Loucy (cell line): ENCODE measurements around the gene C1orf167.

Source experiments
- H2AFZ ChIP-seq: fragments of 200-600 bp; sonication (generic); 2 replicates; pipeline ENCODE4 v1.6.0; 2016; ENCODE audit warnings: antibody characterized with exemption, mild to moderate bottlenecking, low read length, moderate library complexity
- H3F3A ChIP-seq: fragments of 200-600 bp; 2 replicates; pipeline ENCODE4 v1.6.0; 2016; ENCODE audit warnings: antibody characterized with exemption, low read depth, mild to moderate bottlenecking
- H3K27me3 ChIP-seq: fragments of 200-600 bp; sonication (generic); 2 replicates; pipeline ENCODE4 v1.6.1; 2014; ENCODE audit warnings: low read length, mild to moderate bottlenecking; ENCODE audit not compliant: insufficient read depth, poor library complexity, severe bottlenecking
- H3K36me3 ChIP-seq: fragments of 200-600 bp; sonication (generic); 2 replicates; pipeline ENCODE4 v1.6.1; 2016; ENCODE audit warnings: low read length; ENCODE audit not compliant: insufficient read depth
- H3K4me1 ChIP-seq: fragments of 200-600 bp; sonication (generic); 2 replicates; pipeline ENCODE4 v1.5.1; 2014; ENCODE audit warnings: low read length, mild to moderate bottlenecking; ENCODE audit not compliant: insufficient read depth, poor library complexity, severe bottlenecking
- H3K4me2 ChIP-seq: fragments of 200-600 bp; sonication (generic); 2 replicates; pipeline ENCODE4 v1.6.0; 2014; ENCODE audit warnings: antibody characterized with exemption, low read length, low read depth, mild to moderate bottlenecking; ENCODE audit not compliant: poor library complexity, severe bottlenecking
- H3K4me3 ChIP-seq: fragments of 200-600 bp; sonication (generic); 2 replicates; pipeline ENCODE4 v1.5.1; 2014; ENCODE audit warnings: low read length, mild to moderate bottlenecking, mixed read lengths; ENCODE audit not compliant: poor library complexity, severe bottlenecking
- H3K79me2 ChIP-seq: fragments of 200-600 bp; sonication (generic); 2 replicates; pipeline ENCODE4 v1.6.1; 2014; ENCODE audit warnings: low read length; ENCODE audit not compliant: insufficient read depth
- H3K9ac ChIP-seq: fragments of 200-600 bp; sonication (generic); 2 replicates; pipeline ENCODE4 v1.6.0; 2014; ENCODE audit warnings: mild to moderate bottlenecking, low read depth, low read length, moderate library complexity; ENCODE audit not compliant: poor library complexity, severe bottlenecking
- H3K9me2 ChIP-seq: fragments of 200-600 bp; sonication (generic); replicated peaks from 2 replicates; pipeline ENCODE4 v1.6.1; 2016; ENCODE audit warnings: low read depth, low read length, mixed read lengths
- H3K9me3 ChIP-seq: fragments of 200-600 bp; sonication (generic); 2 replicates; pipeline ENCODE4 v1.6.1; 2014; ENCODE audit warnings: mild to moderate bottlenecking, antibody characterized with exemption, low read length, low read depth; ENCODE audit not compliant: insufficient read depth
- H4K20me1 ChIP-seq: fragments of 200-600 bp; sonication (generic); 2 replicates; pipeline ENCODE4 v1.6.0; 2014; ENCODE audit warnings: antibody characterized with exemption, low read length, mild to moderate bottlenecking; ENCODE audit not compliant: insufficient read depth, poor library complexity, severe bottlenecking
- EZH2phosphoT487 ChIP-seq: fragments of 200-600 bp; IDR thresholded peaks from 2 replicates; pipeline ENCODE4 v1.6.1; 2018; ENCODE audit warnings: antibody characterized with exemption, mild to moderate bottlenecking, moderate library complexity, borderline replicate concordance
- TF ChIP-seq, protein P1 (sequence below): fragments of 200-600 bp; sonication (generic); conservative IDR thresholded peaks from 2 replicates; pipeline ENCODE4 v1.5.1; 2014; ENCODE audit warnings: mild to moderate bottlenecking, antibody characterized with exemption, low read length

Gene C1orf167

DNA sequence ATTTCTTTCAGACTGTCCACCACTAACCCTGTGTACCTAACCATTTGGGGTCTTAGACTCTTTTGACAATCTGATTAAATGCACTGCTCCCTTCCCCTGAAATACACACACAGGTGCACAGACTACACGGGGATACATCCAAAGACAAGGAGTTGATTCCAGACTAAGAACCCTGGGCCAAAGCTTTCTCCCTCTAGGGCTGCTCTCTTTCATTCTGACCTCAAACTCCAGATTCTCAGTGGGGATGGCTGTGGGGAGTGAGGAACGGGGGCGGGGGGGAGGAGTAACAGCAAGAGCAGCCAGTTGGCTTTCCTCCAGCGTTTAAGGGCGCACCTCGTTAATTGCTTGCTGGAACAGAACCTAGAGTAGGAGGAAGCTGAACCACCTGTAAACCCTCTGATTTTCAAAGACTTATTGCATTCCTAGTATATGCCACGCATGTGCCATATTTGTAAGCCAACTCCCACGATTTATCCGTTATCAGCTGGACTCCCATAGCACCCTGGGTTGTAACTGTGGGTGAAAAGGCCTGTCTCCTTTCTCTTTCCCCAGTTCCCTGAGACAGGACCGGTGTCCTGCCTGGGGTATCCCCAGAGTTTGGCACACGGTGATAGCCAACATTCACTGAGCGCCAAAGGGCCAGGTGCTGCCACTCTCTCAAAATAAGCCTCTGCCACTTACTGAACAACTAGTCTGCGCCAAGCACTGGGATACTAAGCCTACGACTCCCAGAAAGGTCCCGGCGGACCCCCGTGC lies 42.9 kb downstream of the C1orf167 start:
- Histone ChIP-seq H4K20me1 (peaks cover 32% of the 10 kb centered on the region), H3K9ac (peak overlapping the region; percentile 87), H3K9me3 (no peaks in the 10 kb centered on the region), H3K4me1 (peaks cover 67% of the 10 kb centered on the region), H3K36me3 (peaks cover 3% of the 10 kb centered on the region; the same call in 1 of the 2 replicates), H3K79me2 (peaks cover 54% of the 10 kb centered on the region), H3F3A (0 out of 2 replicates have a peak, but pooled peaks cover 2% of the 10 kb centered on the region), H2AFZ (peak overlapping the region; percentile 71; the same call in 1 of the 2 replicates), H3K9me2 (no peaks in the 10 kb centered on the region), H3K4me2 (peak overlapping the region; percentile 95), H3K4me3 (peak overlapping the region; percentile 89), H3K27me3 (no peaks in the 10 kb centered on the region)
- no peak for TF ChIP-seq EZH2phosphoT487
- TF ChIP-seq, protein P1, sequence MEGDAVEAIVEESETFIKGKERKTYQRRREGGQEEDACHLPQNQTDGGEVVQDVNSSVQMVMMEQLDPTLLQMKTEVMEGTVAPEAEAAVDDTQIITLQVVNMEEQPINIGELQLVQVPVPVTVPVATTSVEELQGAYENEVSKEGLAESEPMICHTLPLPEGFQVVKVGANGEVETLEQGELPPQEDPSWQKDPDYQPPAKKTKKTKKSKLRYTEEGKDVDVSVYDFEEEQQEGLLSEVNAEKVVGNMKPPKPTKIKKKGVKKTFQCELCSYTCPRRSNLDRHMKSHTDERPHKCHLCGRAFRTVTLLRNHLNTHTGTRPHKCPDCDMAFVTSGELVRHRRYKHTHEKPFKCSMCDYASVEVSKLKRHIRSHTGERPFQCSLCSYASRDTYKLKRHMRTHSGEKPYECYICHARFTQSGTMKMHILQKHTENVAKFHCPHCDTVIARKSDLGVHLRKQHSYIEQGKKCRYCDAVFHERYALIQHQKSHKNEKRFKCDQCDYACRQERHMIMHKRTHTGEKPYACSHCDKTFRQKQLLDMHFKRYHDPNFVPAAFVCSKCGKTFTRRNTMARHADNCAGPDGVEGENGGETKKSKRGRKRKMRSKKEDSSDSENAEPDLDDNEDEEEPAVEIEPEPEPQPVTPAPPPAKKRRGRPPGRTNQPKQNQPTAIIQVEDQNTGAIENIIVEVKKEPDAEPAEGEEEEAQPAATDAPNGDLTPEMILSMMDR: no peak

DNA sequence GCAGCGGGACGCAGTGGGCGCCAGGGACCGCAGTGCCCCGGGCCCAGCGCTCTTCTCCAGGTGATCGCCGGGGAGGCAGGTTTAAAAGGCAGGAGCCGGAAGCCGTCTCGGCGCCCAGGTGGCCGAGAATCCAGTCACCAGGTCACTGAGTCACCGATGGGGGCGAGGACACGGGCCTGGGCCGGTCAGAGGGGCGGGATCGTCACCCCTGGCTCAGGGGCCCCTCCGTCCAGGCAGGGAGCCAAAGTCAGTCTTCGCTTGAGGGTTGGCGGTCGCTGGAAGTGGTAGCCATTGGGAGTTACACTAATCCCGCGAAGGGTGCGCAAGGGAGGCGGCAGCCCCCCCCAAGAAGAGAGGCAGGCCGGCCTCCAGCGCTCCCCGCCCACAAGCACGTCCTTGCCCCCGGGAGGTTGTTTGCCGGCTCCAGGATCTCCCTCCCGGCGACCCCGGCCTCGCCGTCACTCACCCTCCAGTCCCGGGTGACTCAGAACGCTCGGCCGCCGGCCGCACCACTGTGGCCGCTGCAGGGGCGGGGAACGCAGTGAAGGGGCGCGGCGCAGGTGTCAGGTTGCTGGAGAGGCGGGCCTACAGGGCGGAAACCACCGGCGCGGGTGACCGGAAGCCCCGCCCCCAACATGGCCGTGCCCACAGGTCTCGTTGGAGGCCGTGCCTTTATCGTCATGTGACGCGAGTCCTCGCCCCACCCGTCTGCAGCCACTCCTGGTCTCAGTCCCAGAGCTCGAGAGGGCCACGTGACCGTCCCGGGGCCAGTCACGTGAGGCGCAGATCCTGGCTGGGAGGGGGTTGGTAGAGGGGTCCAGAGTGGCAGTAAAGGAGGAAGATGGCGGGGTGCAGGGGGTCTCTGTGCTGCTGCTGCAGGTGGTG lies 43.7 kb downstream of the C1orf167 start, which contains the start of the genes CLCN6 and MTHFR:
CLCN6 (plus strand) TSS at position 770 of the 885 bp plus-strand sequence; CDS start at position 842, 72 bp downstream.
MTHFR (minus strand) TSS at position 543 of the 885 bp plus-strand sequence. CDS start 2,848 bp downstream, outside the sequence.
- peak within 1 kb of the TSS; percentile 87 for H3K9ac ChIP-seq
- no peaks in the 10 kb centered on the region for H3K9me2 ChIP-seq
- peak within 1 kb of the TSS; percentile 71 for H2AFZ ChIP-seq
- 0 out of 2 replicates have a peak, but pooled peaks cover 6% of the 10 kb centered on the region for H3F3A ChIP-seq
- H3K36me3 ChIP-seq: peaks cover 8% of the 10 kb centered on the region; the same call in 1 of the 2 replicates
- peak within 1 kb of the TSS; percentile 95 for H3K4me2 ChIP-seq
- peaks cover 40% of the 10 kb centered on the region for H4K20me1 ChIP-seq
- peak within 1 kb of the TSS; percentile 89 for H3K4me3 ChIP-seq
- peaks cover 62% of the 10 kb centered on the region for H3K79me2 ChIP-seq
- H3K27me3 ChIP-seq: no peaks in the 10 kb centered on the region
- H3K9me3 ChIP-seq: no peaks in the 10 kb centered on the region
- H3K4me1 ChIP-seq: peaks cover 73% of the 10 kb centered on the region
- no peak for TF ChIP-seq EZH2phosphoT487
- TF ChIP-seq, protein P1: no peak

DNA sequence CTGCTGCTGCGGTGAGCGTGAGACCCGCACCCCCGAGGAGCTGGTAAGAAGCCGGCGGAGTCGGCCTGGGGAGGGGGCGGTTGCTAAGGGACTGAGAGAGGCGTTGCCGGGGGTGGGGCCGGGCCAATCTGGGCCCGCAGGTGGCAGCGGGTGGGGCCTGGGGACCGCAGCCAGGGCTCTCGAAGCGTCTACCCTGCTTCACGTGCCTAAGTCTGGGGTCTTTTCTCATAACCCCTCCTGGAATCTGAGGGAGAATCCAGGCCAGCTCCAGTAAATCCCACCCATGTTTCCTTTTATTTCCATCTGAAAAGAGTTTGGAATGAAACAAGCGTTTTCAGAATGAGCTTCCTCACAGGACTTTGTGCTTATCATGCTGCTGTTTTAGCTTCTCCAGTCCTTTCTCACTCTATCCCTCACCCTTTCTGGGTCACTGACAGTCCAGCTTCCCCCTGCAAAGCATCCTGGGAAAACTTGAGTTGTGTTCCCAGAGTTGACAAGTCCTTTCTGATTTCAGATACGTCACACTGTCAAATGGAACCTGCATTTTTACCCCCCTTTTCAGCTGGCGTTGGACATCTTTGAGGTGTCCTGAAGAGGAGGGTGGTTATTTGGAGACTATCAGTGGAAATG lies 44.4 kb downstream of the C1orf167 start:
- Histone ChIP-seq H3F3A (0 out of 2 replicates have a peak, but pooled peaks cover 6% of the 10 kb centered on the region), H3K27me3 (no peaks in the 10 kb centered on the region), H4K20me1 (peaks cover 42% of the 10 kb centered on the region), H3K9me3 (no peaks in the 10 kb centered on the region), H3K4me1 (peaks cover 73% of the 10 kb centered on the region), H3K79me2 (peaks cover 69% of the 10 kb centered on the region), H3K9me2 (no peaks in the 10 kb centered on the region), H3K4me2 (peak overlapping the region; percentile 95), H2AFZ (peak overlapping the region; percentile 66), H3K4me3 (peak overlapping the region; percentile 89), H3K36me3 (peaks cover 8% of the 10 kb centered on the region; the same call in 1 of the 2 replicates), H3K9ac (peak overlapping the region; percentile 80)
- TF ChIP-seq EZH2phosphoT487: no peak
- TF ChIP-seq, protein P1: no peak
